ENCODE results near the gene TAF5L. TPM values are rescaled to one million over a fixed set of nuclear protein-coding genes. Genes with fewer than 3 reads are reported as not detected.

The TAF5L gene
- total and polyA plus RNA-seq, 2 of the 8 experiments (the other 6 are each of a cell fraction or from before 2014, with no cell fraction given) = 17.7 to 23.3 TPM

DNA sequence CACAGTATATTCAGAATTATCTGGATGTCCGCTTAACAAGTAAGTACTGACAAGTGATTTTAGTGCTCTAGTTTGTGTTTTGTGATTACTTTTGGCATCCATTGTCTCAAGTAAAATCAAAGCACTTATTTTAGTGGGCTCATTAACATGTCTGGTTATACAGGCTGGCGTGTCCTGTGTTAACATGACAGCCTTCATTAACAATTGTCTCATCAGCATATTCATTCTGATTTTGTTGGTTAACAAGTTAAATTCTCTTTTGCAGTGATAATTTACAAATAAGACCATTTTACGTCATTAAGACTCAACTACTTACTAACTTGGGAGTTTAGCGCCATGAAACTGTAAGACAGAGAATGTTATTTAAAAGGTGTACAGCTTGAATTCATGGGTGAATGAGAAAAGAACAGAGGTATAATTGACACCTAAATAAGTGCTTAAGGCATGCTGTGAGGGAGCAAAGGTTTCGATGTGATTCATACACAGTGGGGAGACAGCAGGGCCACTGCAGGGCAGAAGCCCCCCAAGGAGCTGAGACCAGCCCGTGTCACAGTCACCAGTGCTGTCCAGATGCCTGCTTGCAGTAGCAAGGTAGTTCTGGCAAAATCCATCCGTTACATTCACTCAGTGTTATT lies 22.4 kb downstream of the TAF5L start (continued):
- TF ChIP-seq, protein P1, sequence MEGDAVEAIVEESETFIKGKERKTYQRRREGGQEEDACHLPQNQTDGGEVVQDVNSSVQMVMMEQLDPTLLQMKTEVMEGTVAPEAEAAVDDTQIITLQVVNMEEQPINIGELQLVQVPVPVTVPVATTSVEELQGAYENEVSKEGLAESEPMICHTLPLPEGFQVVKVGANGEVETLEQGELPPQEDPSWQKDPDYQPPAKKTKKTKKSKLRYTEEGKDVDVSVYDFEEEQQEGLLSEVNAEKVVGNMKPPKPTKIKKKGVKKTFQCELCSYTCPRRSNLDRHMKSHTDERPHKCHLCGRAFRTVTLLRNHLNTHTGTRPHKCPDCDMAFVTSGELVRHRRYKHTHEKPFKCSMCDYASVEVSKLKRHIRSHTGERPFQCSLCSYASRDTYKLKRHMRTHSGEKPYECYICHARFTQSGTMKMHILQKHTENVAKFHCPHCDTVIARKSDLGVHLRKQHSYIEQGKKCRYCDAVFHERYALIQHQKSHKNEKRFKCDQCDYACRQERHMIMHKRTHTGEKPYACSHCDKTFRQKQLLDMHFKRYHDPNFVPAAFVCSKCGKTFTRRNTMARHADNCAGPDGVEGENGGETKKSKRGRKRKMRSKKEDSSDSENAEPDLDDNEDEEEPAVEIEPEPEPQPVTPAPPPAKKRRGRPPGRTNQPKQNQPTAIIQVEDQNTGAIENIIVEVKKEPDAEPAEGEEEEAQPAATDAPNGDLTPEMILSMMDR (IDR thresholded peaks at IDR 0.05; ENCODE audit: control extremely low read depth in 1 of 3, insufficient read depth in 1 of 3, low read depth in 1 of 3, low read length in 3 of 3) = no peak
- TF ChIP-seq EP300 (IDR thresholded peaks at IDR 0.05; ENCODE audit: borderline replicate concordance in 1 of 2, low read depth in 2 of 2, low read length in 2 of 2) (no peak), FOSL1 (IDR thresholded peaks at IDR 0.05; ENCODE audit: insufficient read depth, low read depth, low read length) (no peak), CHD1 (IDR thresholded peaks at IDR 0.05; ENCODE audit: low read depth, low read length) (no peak), MAFK (IDR thresholded peaks at IDR 0.05; ENCODE audit: low read depth, low read length) (no peak)
